Ovary (tissue), 3 donors: ENCODE measurements around the gene F3.

Experiments used
- EP300 ChIP-seq: sonication (generic); formaldehyde crosslinking; IDR thresholded peaks from one replicate; pipeline ENCODE4 v1.6.1; 2017; ENCODE audit warnings: antibody characterized with exemption
- POLR2A ChIP-seq: fragments of 450-650 bp; IDR thresholded peaks from one replicate; pipeline ENCODE4 v1.6.1; 2017; ENCODE audit warnings: antibody characterized with exemption, mild to moderate bottlenecking, moderate library complexity
- TF ChIP-seq, protein P1 (sequence below), 3 donors: fragments of 450-650 bp in 2 of 3; fragments of 200-600 bp in 1 of 3; IDR thresholded peaks; one replicate each; pipeline versions ENCODE4 v1.5.1 to v1.8.0; 2016 to 2022; ENCODE audit warnings: antibody characterized with exemption in 3 of 3, mild to moderate bottlenecking in 1 of 3
- donor health status: DM: no; HTN: no; CAD: no.

GRCh38 chr1:94501426-94501825, 40.1 kb downstream of the F3 start:
- TF ChIP-seq, protein P1, sequence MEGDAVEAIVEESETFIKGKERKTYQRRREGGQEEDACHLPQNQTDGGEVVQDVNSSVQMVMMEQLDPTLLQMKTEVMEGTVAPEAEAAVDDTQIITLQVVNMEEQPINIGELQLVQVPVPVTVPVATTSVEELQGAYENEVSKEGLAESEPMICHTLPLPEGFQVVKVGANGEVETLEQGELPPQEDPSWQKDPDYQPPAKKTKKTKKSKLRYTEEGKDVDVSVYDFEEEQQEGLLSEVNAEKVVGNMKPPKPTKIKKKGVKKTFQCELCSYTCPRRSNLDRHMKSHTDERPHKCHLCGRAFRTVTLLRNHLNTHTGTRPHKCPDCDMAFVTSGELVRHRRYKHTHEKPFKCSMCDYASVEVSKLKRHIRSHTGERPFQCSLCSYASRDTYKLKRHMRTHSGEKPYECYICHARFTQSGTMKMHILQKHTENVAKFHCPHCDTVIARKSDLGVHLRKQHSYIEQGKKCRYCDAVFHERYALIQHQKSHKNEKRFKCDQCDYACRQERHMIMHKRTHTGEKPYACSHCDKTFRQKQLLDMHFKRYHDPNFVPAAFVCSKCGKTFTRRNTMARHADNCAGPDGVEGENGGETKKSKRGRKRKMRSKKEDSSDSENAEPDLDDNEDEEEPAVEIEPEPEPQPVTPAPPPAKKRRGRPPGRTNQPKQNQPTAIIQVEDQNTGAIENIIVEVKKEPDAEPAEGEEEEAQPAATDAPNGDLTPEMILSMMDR (IDR thresholded peaks at IDR 0.05), result no peak
- TF ChIP-seq POLR2A (no peak), EP300 (no peak)
